Middle frontal gyrus (tissue), 1 donor: ENCODE results near the gene ENTREP3.

Source experiments
- DNase-seq: peaks from one replicate; pipeline ENCODE4 v3.0.0-alpha.2; 2015; ENCODE audit warnings: low spot score; ENCODE audit errors: extremely low spot score

The ENTREP3 gene

DNA sequence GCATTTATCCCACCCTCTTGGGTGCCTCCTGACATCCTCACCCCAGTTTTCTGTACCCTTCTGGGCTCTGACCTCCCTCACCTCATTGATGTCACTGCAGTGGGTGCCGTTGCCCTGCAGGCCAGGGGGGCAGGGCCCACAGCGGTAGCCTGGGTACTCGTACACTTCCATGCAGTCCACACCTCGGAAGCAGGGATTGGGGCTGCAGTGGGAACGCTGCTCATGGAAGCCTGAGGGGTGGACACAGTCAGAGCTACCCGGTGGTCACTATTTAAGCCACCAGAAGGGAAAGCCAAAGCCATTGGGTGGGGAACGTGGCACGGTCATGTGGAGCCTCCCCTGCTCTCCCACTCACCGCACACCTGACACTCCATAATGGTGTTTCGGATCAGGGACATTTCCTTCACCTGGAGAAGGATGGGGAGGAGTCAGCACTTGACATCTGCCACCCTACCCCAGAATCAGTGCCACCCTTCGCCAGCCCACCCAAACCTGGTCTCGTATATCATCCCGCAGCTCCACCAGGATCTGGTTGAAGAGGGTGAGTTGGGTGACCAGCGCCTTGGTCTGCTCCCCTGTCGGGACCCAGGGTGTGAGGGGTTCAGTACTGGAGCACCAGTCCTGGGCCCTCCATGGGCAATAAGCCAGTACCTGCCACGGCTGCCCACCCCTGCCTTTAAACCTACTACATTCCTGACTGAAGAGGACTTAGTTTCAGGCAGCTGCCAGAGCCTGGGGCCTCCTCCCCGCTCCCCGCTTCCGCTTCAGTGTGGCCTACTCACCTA lies 52.4 kb downstream of the ENTREP3 start:
- no peak for DNase-seq

DNA sequence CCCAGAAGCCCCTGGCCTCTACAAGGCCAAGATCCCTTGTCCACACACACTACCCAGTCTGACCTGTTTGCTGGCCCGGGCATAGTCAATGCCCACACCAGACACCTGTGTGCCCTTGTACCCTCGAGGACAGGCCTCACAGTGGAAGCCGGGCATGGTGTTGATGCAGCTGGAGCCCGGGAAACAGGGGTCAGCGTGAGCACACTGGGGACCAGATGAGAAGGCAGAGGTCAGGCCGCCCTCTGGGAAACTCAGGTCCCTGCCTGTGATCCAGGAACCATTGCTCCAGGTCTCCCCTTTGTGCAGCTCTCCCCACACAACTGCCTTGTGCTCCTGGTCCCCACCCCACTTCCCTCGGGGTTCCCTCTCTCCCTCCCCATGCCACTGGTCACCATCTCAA lies 53.1 kb downstream of the ENTREP3 start:
- DNase-seq, result no peak

DNA sequence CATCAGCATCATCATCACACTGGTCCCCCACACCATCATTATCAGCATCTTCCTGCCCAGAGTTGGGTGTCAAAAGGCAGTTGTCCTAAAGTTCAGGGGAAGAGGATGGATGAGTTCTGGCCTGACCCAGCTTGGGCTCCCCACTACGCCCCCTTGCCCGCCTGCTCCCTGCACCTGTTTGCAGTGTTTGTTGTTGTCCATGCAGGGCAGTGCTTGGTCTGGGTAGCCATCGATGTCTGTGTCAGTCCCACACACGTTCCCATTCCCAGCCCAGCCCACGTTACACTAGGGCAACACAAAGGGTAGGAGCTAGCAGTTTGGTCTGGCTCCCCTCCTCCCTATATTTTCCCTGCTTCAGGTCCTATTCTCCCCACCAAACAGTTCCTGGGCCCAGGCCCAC lies 54.4 kb downstream of the ENTREP3 start:
- no peak for DNase-seq

DNA sequence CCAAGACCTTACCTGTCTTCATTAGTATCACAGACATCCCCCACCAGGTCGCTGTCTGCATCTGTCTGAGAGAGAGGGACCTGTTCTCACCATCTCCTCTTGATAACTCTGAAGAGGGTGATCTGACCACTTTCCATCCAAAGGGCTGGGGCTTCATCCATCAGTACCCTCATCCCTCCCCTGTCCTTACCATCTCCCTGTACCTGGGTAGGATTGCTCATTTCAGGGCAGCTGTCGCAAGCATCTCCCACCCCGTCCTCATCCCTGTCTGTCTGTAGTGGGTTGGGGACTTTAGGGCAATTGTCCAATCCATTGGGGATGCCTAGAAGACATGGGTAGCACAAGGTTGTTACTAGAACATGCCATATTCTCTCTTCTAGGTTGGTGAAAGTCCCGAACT lies 55.5 kb downstream of the ENTREP3 start:
- no peak for DNase-seq

DNA sequence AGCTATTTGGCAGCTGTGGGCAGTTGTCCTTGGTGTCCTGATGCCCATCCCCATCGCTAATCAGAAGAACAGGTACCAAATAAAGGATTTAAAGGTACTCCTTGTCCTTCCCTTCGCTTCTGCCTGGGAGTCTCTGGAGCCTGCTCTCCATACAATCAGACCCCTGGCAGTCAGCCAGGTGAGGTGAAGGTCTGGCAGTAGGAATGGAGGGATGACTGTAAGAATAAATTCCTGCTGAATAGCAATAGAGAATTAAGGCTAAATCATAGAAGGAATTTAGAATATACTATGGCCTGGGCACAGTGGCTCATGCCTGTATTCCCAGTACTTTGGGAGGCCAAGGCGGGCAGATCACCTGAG lies 56.8 kb downstream of the ENTREP3 start:
- DNase-seq, result no peak

DNA sequence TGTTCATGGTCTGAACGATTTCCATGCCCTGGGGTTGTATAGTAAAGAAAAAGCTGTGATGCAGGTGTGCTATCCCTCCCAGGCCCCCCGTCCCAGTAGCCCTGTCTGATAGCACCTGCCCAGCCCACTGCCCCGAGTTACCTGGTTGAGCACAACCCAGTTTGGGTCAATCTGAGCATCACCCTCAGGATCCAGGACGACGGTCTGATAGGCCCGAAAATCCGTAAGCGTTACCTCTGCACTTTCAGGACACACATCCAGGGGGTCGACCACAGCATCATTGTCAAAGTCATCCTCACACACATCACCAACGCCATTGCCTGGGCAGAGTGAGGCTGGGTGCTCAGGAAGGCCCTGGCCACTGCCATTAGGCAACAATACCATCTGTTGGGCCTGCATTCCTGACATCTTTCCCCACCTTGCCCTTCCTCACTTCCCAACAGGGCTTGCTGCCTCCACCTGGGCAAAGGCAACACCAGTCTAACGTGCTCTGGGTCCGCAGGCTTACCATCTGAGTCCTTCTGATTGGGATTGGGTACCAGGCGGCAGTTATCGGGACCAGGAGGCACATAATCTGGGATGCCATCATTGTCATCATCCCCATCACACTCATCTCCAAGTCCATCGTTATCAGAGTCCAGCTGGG lies 57.3 kb downstream of the ENTREP3 start:
- DNase-seq, result no peak
